Ascending aorta (tissue), 2 donors: ENCODE data around the gene PCDHGA8. TPM values are rescaled to one million over a fixed set of nuclear protein-coding genes. Genes with fewer than 3 reads are reported as not detected.
A peak's percentile ranks its signal among the peaks of the same experiment; 100 is the strongest.

Experiments
- DNase-seq, 2 donors: peaks; one replicate each; pipeline ENCODE4 v3.0.0-alpha.2; 2019; ENCODE audit warnings: low spot score in 2 of 2
- H3K27ac ChIP-seq, 2 donors: fragments of 200-600 bp; sonication (generic); one replicate each; pipeline ENCODE4 v1.5.1; 2016 to 2017; ENCODE audit warnings: mild to moderate bottlenecking in 1 of 2
- H3K27me3 ChIP-seq: fragments of 200-600 bp; sonication (generic); one replicate; pipeline ENCODE4 v1.5.1; 2017
- H3K36me3 ChIP-seq, 2 donors: fragments of 200-600 bp; sonication (generic); one replicate each; pipeline ENCODE4 v1.5.1; 2016
- H3K4me1 ChIP-seq, 2 donors: fragments of 200-600 bp; sonication (generic); one replicate each; pipeline ENCODE4 v1.5.1; 2016 to 2017; ENCODE audit warnings: mild to moderate bottlenecking in 1 of 2
- H3K4me3 ChIP-seq, 2 donors: fragments of 200-600 bp; sonication (generic); one replicate each; pipeline ENCODE4 v1.5.1; 2016 to 2017; ENCODE audit warnings: mild to moderate bottlenecking in 1 of 2
- H3K9me3 ChIP-seq, 2 donors: fragments of 200-600 bp; sonication (generic); one replicate each; pipeline ENCODE4 v1.5.1; 2016
- CTCF ChIP-seq, 3 experiments: fragments of 200-600 bp in 2 of 3; fragments of 450-650 bp in 1 of 3; sonication (generic) in 2 of 3; IDR thresholded peaks; one replicate each; pipeline ENCODE4 v1.5.1; 2016 to 2019; ENCODE audit warnings: antibody characterized with exemption in 3 of 3, mild to moderate bottlenecking in 1 of 3, moderate library complexity in 1 of 3
- intact Hi-C: fragments of 100-400 bp; cut with DNase I; formaldehyde crosslinking; loops from one replicate; pipeline ENCODE4 v1.15.1; 2023
- total RNA-seq: library from RNA; depleted of rRNA; stranded (reverse); fragments of >200 nt; gene quantifications from one replicate; pipeline ENCODE4 v1.1.0, GENCODE V29; 2016

PCDHGA8 gene
- total RNA-seq, 1 donor from 2014 or later: 3.2 TPM

DNA sequence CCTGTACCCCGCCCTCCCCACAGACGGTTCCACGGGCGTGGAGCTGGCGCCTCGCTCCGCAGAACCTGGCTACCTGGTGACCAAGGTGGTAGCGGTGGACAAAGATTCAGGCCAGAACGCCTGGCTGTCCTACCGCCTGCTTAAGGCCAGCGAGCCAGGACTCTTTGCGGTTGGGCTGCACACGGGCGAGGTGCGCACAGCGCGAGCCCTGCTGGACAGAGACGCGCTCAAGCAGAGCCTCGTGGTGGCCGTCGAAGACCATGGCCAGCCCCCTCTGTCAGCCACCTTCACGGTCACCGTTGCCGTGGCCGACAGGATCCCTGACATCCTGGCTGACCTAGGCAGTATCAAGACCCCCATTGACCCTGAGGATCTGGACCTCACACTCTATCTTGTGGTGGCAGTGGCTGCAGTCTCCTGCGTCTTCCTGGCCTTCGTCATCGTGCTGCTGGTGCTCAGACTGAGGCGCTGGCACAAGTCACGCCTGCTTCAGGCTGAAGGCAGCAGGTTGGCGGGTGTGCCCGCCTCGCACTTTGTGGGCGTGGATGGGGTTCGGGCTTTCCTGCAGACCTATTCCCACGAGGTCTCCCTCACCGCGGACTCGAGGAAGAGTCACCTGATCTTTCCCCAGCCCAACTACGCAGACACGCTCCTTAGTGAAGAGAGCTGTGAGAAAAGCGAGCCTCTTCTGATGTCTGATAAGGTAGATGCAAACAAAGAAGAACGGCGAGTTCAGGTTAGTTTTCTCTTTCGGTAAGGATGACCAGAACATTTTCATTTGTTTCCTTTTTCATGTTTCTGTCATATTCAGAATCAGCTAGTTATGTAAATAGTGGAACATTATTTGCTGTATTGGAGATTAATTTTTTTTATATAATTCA is 26.2 kb upstream of the PCDHGA8 start:
- no peak for DNase-seq
- intact Hi-C loops: no loop called here
- peaks cover 93 to 98% of the 10 kb centered on the region in 2 donors for H3K9me3 ChIP-seq
- no peak for TF ChIP-seq CTCF (IDR thresholded peaks at IDR 0.05)
- H3K4me3 ChIP-seq: peak overlapping the region in 1 of 2 donors; percentile 13
- no peak overlapping the region for H3K27ac ChIP-seq
- no peaks in the 10 kb centered on the region for H3K36me3 ChIP-seq
- H3K27me3 ChIP-seq: no peaks in the 10 kb centered on the region
- H3K4me1 ChIP-seq: no peaks in the 10 kb centered on the region

GRCh38 chr5:141369994-141370848 is 22.2 kb upstream of the PCDHGA8 start, which contains the start of gene PCDHGB3:
PCDHGB3 (plus strand) TSS chr5:141370242; CDS start chr5:141370395, 153 bp downstream.
- no peaks in the 10 kb centered on the region for H3K36me3 ChIP-seq
- peaks cover 94 to 100% of the 10 kb centered on the region in 2 donors for H3K9me3 ChIP-seq
- no peaks in the 10 kb centered on the region for H3K4me1 ChIP-seq
- DNase-seq: no peak
- H3K27ac ChIP-seq: no peak within 1 kb of the TSS
- intact Hi-C loops: no loop called here
- no peaks in the 10 kb centered on the region for H3K27me3 ChIP-seq
- TF ChIP-seq CTCF (IDR thresholded peaks at IDR 0.05): no peak
- peak within 1 kb of the TSS; percentile 14 to 24 for H3K4me3 ChIP-seq

- peaks cover 90 to 100% of the 10 kb centered on the region in 2 donors for H3K9me3 ChIP-seq
- intact Hi-C loops: no loop called here
- no peak for TF ChIP-seq CTCF (IDR thresholded peaks at IDR 0.05)
Observed at GRCh38 chr5:141371572-141372475, 20.6 kb upstream of the PCDHGA8 start.

DNA sequence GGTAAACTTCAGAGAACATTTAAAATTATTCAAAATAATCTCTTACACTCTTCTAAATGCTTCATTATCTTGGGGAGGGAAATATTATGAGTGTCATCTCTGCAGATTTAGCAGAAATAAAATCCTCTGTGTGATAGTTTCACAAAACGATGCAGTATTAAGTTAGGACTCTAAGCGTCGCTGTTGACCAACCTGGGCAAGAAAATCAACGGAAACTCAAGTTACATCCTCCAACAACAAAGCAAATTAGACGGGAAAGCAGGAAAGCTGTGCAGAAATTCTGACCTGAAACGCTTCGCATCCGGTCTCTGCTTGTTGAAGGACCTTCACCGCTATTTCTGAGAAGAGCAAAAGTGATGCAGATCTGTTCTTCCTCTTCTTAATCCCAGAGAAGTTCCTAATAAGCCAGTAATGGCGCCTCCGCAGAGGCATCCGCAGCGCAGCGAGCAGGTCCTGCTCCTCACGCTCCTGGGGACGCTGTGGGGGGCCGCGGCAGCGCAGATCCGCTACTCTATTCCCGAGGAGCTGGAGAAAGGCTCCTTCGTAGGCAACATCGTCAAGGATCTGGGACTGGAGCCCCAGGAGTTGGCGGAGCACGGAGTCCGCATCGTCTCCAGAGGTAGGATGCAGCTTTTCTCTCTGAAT is 18.6 kb upstream of the PCDHGA8 start, which contains the start of gene PCDHGA6:
PCDHGA6 (plus strand) TSS at position 219 of the 645 bp plus-strand sequence; CDS start at position 412, 193 bp downstream.
- peaks cover 92 to 100% of the 10 kb centered on the region in 2 donors for H3K9me3 ChIP-seq
- intact Hi-C loops: no loop called here
- TF ChIP-seq CTCF (IDR thresholded peaks at IDR 0.05): no peak
- peak within 1 kb of the TSS in 1 of 2 donors; percentile 38 for H3K4me3 ChIP-seq
- H3K27ac ChIP-seq: no peak within 1 kb of the TSS
- no peaks in the 10 kb centered on the region for H3K27me3 ChIP-seq
- no peaks in the 10 kb centered on the region for H3K36me3 ChIP-seq
- H3K4me1 ChIP-seq: no peaks in the 10 kb centered on the region
- DNase-seq: no peak

More at GRCh38 chr5:141371572-141372475, 20.6 kb upstream of the PCDHGA8 start:
- no peaks in the 10 kb centered on the region for H3K27me3 ChIP-seq
- H3K4me3 ChIP-seq: no peak overlapping the region
- DNase-seq: no peak
- H3K36me3 ChIP-seq: no peaks in the 10 kb centered on the region
- no peaks in the 10 kb centered on the region for H3K4me1 ChIP-seq
- H3K27ac ChIP-seq: no peak overlapping the region
